BJ (cell line): Measurements from ENCODE around the gene PDGFB. TPM values are rescaled to one million over a fixed set of nuclear protein-coding genes. Genes with fewer than 3 reads are reported as not detected.
A peak's percentile ranks its signal among the peaks of the same experiment; 100 is the strongest.

Experiments
- CTCF ChIA-PET: fragments of 350-600 bp; formaldehyde crosslinking; extraction: SDS; loops from one replicate; lab custom pipeline; 2021; ENCODE audit warnings: antibody characterized with exemption, inconsistent platforms; lab: Yijun Ruan, JAX
- POLR2A ChIA-PET: fragments of 300-600 bp; sonication (Branson Sonifier 250); formaldehyde crosslinking; extraction: SDS; loops from one replicate; lab custom pipeline; 2021; ENCODE audit warnings: antibody characterized with exemption; lab: Charles Lee
- DNase-seq: peaks from one replicate; pipeline ENCODE4 v3.0.0-alpha.2; 2011; ENCODE audit warnings: low read depth
- H3K27me3 ChIP-seq: 2 replicates; pipeline ENCODE4 v1.6.0; 2011; ENCODE audit warnings: low read length; ENCODE audit not compliant: control insufficient read depth, insufficient read depth
- H3K36me3 ChIP-seq: 2 replicates; pipeline ENCODE4 v1.5.1; 2011; ENCODE audit warnings: low read length; ENCODE audit not compliant: control insufficient read depth, insufficient read depth
- H3K4me3 ChIP-seq: 2 replicates; pipeline ENCODE4 v1.5.1; 2011; ENCODE audit warnings: low read depth, mild to moderate bottlenecking, control low read depth, low read length
- CTCF ChIP-seq: IDR thresholded peaks from 2 replicates; pipeline ENCODE4 v1.5.1; 2011; ENCODE audit warnings: low read depth, mild to moderate bottlenecking, control low read depth, inconsistent platforms, low read length, moderate library complexity; ENCODE audit not compliant: insufficient read depth
- polyA minus RNA-seq: library from RNA; depleted of rRNA, polyadenylated mRNA; stranded (reverse); fragments of >200 nt; gene quantifications from 2 replicates; pipeline ENCODE4 v1.2.3, GENCODE V29; 2011; rRNA and poly(A)+ RNA removed
- polyA plus RNA-seq: library from polyadenylated mRNA; depleted of rRNA; stranded (reverse); fragments of >200 nt; gene quantifications from 2 replicates; pipeline ENCODE4 v1.2.3, GENCODE V29; 2011; rRNA removed

PDGFB gene
- 0.02 and 0.13 TPM in 2 replicates for polyA plus RNA-seq
- 0.05 and 0.09 TPM in 2 replicates for polyA minus RNA-seq

DNA sequence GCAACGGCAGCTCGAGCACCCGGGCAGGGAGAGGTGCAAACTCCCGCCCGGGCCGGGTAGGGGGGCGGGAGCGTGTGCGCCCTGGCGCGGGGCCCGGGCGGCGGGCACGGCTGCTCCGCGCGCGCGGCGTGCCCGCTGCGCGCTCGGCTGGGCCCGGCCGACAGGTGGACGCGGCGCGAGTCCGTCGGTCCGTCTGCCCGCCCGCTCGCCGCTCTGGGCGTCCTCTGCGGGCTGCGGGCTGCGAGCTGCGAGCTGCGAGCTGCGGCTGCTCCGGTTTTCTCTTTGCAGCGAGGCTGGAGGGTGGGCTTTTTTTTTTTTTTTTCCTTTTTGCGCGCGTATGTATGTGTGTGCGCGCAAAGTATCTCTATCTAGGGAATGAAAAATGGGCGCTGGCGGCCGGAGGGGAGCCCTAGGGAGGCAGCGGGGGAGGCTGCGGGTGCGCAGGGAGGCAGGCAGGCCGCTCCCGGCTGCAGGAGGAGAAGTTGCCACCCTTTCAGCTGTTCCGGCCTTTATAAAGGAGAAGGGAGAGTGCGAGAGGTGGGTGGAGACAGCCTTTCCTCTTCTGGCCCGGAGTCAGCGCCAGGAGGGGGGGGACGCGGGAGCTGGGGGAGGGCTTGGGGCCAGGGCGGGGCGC is at the start of gene PDGFB:
PDGFB (minus strand) TSS at position 487 of the 634 bp plus-strand sequence. CDS start 1,019 bp downstream, outside the sequence.
- CTCF ChIA-PET: interaction anchor here (1.5 to 1.7 kb wide), 3 partner anchors 72 to 286 kb away, joined by 4 to 5 read pairs (median 4); no protein-coding TSS in a partner anchor
- H3K36me3 ChIP-seq: no peaks in the 10 kb centered on the region

GRCh38 chr22:39293766-39294368 is 49.1 kb upstream of the PDGFB start:
- ChIA-PET POLR2A (no interaction called here), CTCF (interaction anchor here (0.6 to 1.1 kb wide), 3 partner anchors 22 to 123 kb away, joined by 3 read pairs; no protein-coding TSS in a partner anchor)
- H3K27me3 ChIP-seq: no peaks in the 10 kb centered on the region

More for the DNA sequence above, at the start of gene PDGFB:
- H3K27me3 ChIP-seq: peaks cover 26% of the 10 kb centered on the region
- no peak for TF ChIP-seq CTCF
- DNase-seq: no peak
- POLR2A ChIA-PET: no interaction called here
- H3K4me3 ChIP-seq: no peak within 1 kb of the TSS

GRCh38 chr22:39292561-39293074 is 47.8 kb upstream of the PDGFB start:
- H3K4me3 ChIP-seq: no peak overlapping the region
- DNase-seq: peak; percentile 68
- ChIA-PET CTCF (interaction anchor here (1.1 kb wide), 1 partner anchor 23 kb away, joined by 3 read pairs; no protein-coding TSS in a partner anchor), POLR2A (interaction anchor here (0.6 kb wide), 1 partner anchor 26 kb away, joined by 4 read pairs; no protein-coding TSS in a partner anchor)
- no peaks in the 10 kb centered on the region for H3K36me3 ChIP-seq
- H3K27me3 ChIP-seq: no peaks in the 10 kb centered on the region
- TF ChIP-seq CTCF: no peak

More at GRCh38 chr22:39293766-39294368, 49.1 kb upstream of the PDGFB start:
- no peak for DNase-seq
- H3K4me3 ChIP-seq: no peak overlapping the region
- no peaks in the 10 kb centered on the region for H3K36me3 ChIP-seq
- TF ChIP-seq CTCF: no peak

DNA sequence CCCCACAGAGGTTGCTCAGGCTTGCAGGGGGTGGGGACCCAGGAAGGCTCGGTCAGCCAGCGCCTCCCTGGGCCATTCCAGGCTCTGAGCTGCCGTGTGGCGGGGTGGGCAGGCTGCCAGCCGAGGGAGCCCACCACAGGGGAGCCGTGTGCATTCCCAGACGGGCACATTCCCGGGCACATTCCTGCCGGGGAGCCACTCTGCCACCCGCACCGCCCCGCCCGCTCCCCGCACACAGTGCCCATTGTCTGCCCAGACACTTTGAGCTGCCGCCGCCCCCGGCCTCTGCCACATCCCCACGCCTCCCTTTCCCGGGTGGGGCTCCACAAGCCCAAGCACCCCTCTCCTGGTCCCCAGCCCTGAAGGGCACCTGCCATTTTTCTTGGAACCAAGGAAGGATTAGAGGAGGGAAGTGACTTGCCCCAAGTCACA is 47.3 kb upstream of the PDGFB start:
- Histone ChIP-seq H3K27me3 (no peaks in the 10 kb centered on the region), H3K36me3 (no peaks in the 10 kb centered on the region), H3K4me3 (no peak overlapping the region)
- ChIA-PET POLR2A (no interaction called here), CTCF (interaction anchor here (1.1 to 2.2 kb wide), 2 partner anchors 12 to 24 kb away, joined by 3 to 5 read pairs; no protein-coding TSS in a partner anchor)
- no peak for DNase-seq
- no peak for TF ChIP-seq CTCF

GRCh38 chr22:39291523-39291922 is 46.7 kb upstream of the PDGFB start:
- Histone ChIP-seq H3K27me3 (no peaks in the 10 kb centered on the region), H3K36me3 (no peaks in the 10 kb centered on the region), H3K4me3 (no peak overlapping the region)
- ChIA-PET CTCF (interaction anchor here (1.2 to 2.2 kb wide), 3 partner anchors 12 to 25 kb away, joined by 3 to 6 read pairs (median 5); no protein-coding TSS in a partner anchor), POLR2A (no interaction called here)
- TF ChIP-seq CTCF: no peak
- no peak for DNase-seq
